Measurements from ENCODE around the gene NPIPA3. TPM values are rescaled to one million over a fixed set of nuclear protein-coding genes. Genes with fewer than 3 reads are reported as not detected.
A peak's percentile ranks its signal among the peaks of the same experiment; 100 is the strongest.

The NPIPA3 gene
- total and polyA plus RNA-seq, 2 of the 8 experiments (the other 6 are each of a cell fraction or from before 2014, with no cell fraction given), result 0.88 to 10.5 TPM

DNA sequence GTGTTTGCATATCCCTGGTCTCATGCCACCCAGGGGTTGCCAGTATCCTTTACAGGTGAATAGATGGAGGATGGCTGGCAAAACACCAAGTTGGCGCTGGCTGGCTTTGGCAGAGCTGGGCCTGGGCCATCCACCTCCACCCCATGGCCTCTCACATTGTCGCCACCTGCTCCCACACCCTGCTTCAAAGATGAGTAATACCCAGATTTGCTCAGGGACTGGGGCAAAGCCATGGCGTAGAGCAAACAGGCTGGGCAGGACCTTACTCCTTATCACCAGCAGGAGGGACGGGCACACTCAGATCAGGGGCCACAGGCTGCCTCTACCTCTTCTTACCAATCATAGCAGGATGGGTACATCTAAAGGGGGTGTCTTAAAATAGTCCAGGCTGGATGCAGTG is 33.4 kb upstream of the NPIPA3 start:
- no peak overlapping the region for H3K14ac ChIP-seq (ENCODE audit: insufficient read length)
- no peaks in the 10 kb centered on the region for H3K9me3 ChIP-seq (ENCODE audit: insufficient read depth in 2 of 2, low read depth in 1 of 2, low read length in 1 of 2)
- no peak overlapping the region for H2BK120ac ChIP-seq (replicated peaks; ENCODE audit: low read depth, low read length)
- no peaks in the 10 kb centered on the region for H3K23me2 ChIP-seq (ENCODE audit: low read depth, low read length)
- H2AK5ac ChIP-seq (ENCODE audit: low read depth, low read length), result no peak overlapping the region
- H3K4me3 ChIP-seq (ENCODE audit: extremely low read depth in 1 of 4, insufficient read depth in 2 of 4, low read depth in 3 of 4, low read length in 4 of 4), result no peak overlapping the region
- CTCF ChIA-PET (ENCODE audit: partially characterized antibody), result no interaction called here
- peaks cover 14 to 33% (median 27%) of the 10 kb centered on the region in 4 experiments for H3K36me3 ChIP-seq (ENCODE audit: control insufficient read depth in 2 of 4, insufficient read depth in 4 of 4, low read length in 3 of 4)
- no peak overlapping the region for H2BK15ac ChIP-seq (ENCODE audit: low read length)
- no peaks in the 10 kb centered on the region for H3K27me3 ChIP-seq (replicated peaks in 1 of 4; ENCODE audit: control insufficient read depth in 3 of 4, extremely low read depth in 1 of 4, insufficient read depth in 3 of 4, low read length in 3 of 4)
- no peaks in the 10 kb centered on the region for H3K79me1 ChIP-seq (ENCODE audit: low read depth, low read length)
- no peak overlapping the region for H2BK12ac ChIP-seq (ENCODE audit: low read depth, low read length)
- DNase-seq (ENCODE audit: low read depth in 1 of 2, low spot score in 2 of 2) (no peak), FAIRE-seq (no peak)
- no peak overlapping the region for H3K27ac ChIP-seq (ENCODE audit: low read depth, low read length)
- TF ChIP-seq ATF2 (IDR thresholded peaks at IDR 0.05; ENCODE audit: low read length) (no peak), KDM1A (IDR thresholded peaks at IDR 0.05; ENCODE audit: borderline replicate concordance, low read length) (no peak), CTCF (IDR thresholded peaks at IDR 0.05; ENCODE audit: control extremely low read depth in 1 of 3, insufficient read depth in 1 of 3, low read depth in 1 of 3, low read length in 3 of 3) (peak in 2 of 3 experiments; percentile 27 to 45; a peak in 2 of 4 replicates), RBBP5 (IDR thresholded peaks at IDR 0.05; ENCODE audit: borderline replicate concordance, low read depth, low read length) (no peak), EP300 (IDR thresholded peaks at IDR 0.05; ENCODE audit: borderline replicate concordance in 1 of 2, low read depth in 2 of 2, low read length in 2 of 2) (no peak), GTF2F1 (IDR thresholded peaks at IDR 0.05; ENCODE audit: borderline replicate concordance, low read depth, low read length) (no peak), TBP (IDR thresholded peaks at IDR 0.05; ENCODE audit: low read depth, low read length) (no peak)
- POLR2A ChIA-PET (ENCODE audit: partially characterized antibody), result interaction anchor here (1.3 kb wide), 1 partner anchor 19 kb away, joined by 5 read pairs; no protein-coding TSS in a partner anchor
- H2AFZ ChIP-seq (ENCODE audit: low read length), result no peak overlapping the region
- peaks cover 2 to 3% of the 10 kb centered on the region in 2 experiments for H4K20me1 ChIP-seq (replicated peaks in 1 of 2; ENCODE audit: control insufficient read depth in 1 of 2, insufficient read depth in 2 of 2, low read length in 2 of 2)
- no peaks in the 10 kb centered on the region for H3K4me1 ChIP-seq (replicated peaks in 1 of 4; ENCODE audit: control insufficient read depth in 3 of 4, insufficient read depth in 4 of 4, low read length in 3 of 4)
- H2BK5ac ChIP-seq (ENCODE audit: low read depth, low read length), result no peak overlapping the region
- H2BK20ac ChIP-seq (ENCODE audit: low read length), result no peak overlapping the region
- H4K91ac ChIP-seq (replicated peaks; ENCODE audit: insufficient read length, low read length), result no peak overlapping the region
- H3K79me2 ChIP-seq (ENCODE audit: control insufficient read depth in 1 of 2, insufficient read depth in 2 of 2, low read length in 2 of 2), result no peaks in the 10 kb centered on the region
- H3K4me2 ChIP-seq (ENCODE audit: insufficient read depth in 1 of 2, low read depth in 2 of 2, low read length in 2 of 2), result no peak overlapping the region
- WGBS, 2 experiments (ENCODE audit: extremely low coverage in 1 of 2, insufficient coverage in 1 of 2, insufficient read length in 1 of 2, insufficient replicate concordance in 2 of 2, low coverage in 1 of 2, low lambda C conversion rate in 2 of 2, missing lambda C conversion rate in 1 of 2), result 94% methylated on average over 4 of the region's 4 CpGs; no CpG with 5 or more reads in 1 of the 2 experiments
- no peak overlapping the region for H4K8ac ChIP-seq (ENCODE audit: extremely low read depth, insufficient read depth, low read length)
- H4K5ac ChIP-seq (ENCODE audit: insufficient read length, low read depth, low read length), result no peak overlapping the region
- no peak overlapping the region for H3K56ac ChIP-seq (replicated peaks; ENCODE audit: insufficient read length, low read depth, low read length)
- H3K4ac ChIP-seq (replicated peaks; ENCODE audit: insufficient read length, low read depth, low read length), result no peak overlapping the region
- H3K18ac ChIP-seq (ENCODE audit: extremely low read depth, low read length), result no peak overlapping the region
- H3K23ac ChIP-seq (ENCODE audit: insufficient read length), result no peak overlapping the region
- no peak overlapping the region for H3K9ac ChIP-seq (replicated peaks in 1 of 4; ENCODE audit: extremely low read depth in 1 of 4, low read depth in 3 of 4, low read length in 3 of 4)

Measured in H1 (cell line).